ENCODE data around the gene OSBPL9.
"Not testable (repeated sequence)": the region's sequence is repeated elsewhere in the genome, so short reads cannot be mapped to it uniquely, and the experiment has no call there.

Gene OSBPL9

DNA sequence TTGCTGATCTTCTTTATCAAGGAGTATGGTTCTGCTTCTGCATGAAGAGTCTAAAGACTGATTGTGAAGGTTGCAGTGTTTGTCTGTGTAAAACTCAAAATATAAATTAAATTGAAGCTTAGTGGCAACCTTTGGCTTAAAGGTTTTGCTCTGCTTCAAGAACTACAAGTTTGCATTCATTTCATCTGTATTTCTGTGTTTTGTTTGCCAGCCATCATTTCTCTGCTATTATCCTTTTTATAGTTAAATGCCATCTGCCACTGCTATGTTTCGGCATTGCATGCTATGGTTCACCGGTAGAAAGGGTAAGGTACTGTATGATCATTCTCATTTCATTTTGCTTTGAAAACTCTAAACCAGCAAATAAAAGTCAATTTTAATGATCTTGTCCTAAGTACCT, 52.9 kb downstream of the OSBPL9 start:
- DNase-seq = no peak

DNA sequence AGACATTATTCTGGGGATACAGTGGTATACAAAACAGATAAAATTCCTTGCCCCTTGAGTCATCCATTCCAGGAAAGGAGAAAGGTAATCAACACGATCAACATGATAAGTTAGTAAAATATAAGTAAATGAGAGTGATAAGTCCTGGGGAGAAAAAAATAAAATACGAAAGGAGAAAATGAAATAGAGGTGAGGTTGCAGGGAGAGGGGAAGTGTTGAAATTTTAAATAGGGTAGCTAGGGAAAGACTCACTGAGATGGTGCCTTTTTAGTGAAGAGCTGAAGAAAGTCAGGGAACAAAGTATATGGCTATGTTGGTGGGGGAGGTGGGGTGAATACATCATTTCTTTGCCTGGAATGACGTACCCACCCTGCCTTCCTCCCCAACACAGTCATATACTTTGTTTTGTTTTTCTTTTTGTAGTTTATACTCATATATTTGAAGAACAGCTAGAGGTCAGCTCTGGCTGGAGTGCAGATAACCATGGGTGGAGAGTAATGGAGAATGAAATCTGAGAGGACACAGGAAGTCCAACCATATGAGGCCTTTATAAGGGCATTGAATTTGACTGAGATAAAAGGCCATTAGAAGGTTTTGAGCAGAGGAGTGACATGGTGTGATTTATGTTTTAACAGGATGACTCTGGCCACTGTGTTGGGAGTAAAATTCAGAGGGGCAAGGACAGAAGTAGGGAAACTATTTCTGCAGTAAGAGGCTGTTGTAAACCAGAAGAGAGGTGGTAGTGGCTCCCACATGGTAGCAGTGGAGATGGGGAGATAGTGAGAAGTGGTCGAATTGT, 54.8 kb downstream of the OSBPL9 start:
- no peak for DNase-seq

DNA sequence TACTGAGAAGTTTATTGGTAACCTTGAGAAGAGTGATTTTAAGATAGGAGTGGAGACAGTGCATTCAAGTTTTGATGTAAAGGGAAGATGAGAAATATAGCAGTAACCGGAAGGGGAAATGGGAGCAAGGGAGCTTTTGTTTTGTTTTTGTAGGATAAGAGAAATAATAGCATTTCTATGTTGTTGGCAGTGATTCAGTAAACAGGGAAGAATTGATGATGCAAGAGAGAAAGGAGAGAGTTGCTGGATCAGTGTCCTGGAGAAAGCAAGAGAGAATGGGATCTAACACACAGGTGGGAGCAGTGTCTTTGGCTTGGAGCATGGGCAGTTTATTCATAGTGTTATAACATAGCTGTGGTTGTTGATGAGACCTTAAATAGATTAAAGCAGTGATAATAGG, 56.4 kb downstream of the OSBPL9 start:
- no peak for DNase-seq

GRCh38 chr1:51675177-51675780, 58.4 kb downstream of the OSBPL9 start:
- DNase-seq = no peak

GRCh38 chr1:51679435-51679834, 62.5 kb downstream of the OSBPL9 start:
- no peak for DNase-seq

DNA sequence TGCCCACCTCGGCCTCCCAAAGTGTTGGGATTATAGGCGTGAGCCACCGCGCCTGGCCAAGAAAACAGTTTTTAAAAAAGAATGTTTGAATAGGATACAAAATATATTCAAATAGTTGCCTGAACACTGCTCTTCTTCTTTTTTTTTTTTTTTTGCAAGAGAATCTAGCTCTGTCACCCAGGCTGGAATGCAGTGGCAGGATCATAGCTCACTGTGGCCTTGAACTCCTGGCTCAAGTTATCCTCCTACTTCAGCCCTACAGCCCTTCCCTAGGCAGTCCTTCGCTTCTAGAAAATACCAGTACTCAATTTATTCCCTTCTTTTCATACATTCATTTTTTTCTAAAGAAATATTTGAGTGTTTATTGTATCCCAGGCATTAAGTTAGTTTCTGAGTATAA, 67.9 kb downstream of the OSBPL9 start:
- no peak for DNase-seq

GRCh38 chr1:51686450-51686849, 69.6 kb downstream of the OSBPL9 start:
- DNase-seq = no peak

- no peak for DNase-seq
These were observed 72.2 kb downstream of the OSBPL9 start for GRCh38 chr1:51689075-51689440.

DNA sequence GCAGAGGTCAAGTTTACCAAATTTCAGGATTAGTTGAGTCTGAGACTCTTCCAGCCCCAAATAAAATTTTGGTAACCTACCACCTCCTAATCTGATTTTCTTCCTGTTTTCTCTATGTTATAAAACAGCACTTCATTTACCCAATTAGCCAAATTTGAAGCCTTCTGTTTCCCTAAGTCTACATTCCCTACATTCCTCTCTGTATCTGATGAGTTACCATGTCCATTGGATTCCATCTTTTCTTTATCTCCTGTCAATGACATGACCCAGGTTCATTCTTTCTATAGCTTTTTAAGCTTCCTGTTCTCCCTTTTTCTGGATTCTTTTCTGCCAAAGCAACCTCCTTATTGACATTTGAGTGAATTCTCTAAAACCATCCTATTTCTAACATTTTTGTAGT, 72.8 kb downstream of the OSBPL9 start:
- DNase-seq = no peak

DNA sequence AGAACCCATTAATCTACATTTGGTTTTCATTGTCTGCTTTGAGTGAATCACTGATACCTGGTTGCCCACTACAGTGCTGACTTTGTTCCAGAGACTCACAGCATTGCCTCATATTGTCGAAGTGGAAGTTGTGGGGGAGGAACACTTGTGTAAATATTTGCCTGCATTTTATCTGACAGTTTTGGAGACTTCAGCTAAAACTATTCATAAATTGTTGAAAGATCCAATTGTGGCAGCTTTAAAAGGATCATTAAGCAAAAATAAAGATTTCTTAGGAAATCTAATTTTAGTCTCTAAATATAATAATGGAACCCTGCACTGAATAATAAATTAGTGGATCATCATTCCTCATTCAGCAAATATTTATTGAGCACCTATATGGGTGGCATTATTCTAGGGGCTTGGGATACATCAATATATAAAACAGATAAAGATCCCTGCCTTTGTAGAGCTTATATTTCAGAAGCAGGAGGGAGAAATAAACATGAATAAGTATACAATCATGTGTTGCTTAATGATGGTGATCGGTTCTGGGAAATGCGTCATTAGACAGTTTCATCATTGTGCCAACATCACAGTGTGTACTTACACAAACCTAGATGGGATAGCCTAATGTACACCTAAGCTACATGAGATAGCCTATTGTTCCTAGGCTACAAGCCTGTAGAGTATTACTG, 73.5 kb downstream of the OSBPL9 start:
- no peak for DNase-seq

DNA sequence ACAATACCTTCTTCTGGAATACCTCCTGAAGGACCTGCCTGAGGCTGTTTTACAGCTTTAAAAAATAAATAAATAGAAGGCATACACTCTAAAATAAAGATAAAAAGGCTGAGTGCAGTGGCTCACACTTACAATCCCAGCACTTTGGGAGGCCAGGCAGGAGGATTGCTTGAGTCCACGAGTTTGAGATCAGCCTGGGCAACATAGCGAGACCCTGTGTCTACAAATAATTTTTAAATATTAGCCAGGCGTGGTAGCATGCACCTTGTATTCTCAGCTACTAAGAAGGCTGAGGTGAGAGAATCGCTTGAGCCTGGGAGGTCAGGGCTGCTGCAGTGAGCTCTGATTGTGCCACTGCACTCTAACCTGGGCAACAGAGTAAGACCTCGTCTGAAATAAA, 75.0 kb downstream of the OSBPL9 start:
- DNase-seq = no peak

DNA sequence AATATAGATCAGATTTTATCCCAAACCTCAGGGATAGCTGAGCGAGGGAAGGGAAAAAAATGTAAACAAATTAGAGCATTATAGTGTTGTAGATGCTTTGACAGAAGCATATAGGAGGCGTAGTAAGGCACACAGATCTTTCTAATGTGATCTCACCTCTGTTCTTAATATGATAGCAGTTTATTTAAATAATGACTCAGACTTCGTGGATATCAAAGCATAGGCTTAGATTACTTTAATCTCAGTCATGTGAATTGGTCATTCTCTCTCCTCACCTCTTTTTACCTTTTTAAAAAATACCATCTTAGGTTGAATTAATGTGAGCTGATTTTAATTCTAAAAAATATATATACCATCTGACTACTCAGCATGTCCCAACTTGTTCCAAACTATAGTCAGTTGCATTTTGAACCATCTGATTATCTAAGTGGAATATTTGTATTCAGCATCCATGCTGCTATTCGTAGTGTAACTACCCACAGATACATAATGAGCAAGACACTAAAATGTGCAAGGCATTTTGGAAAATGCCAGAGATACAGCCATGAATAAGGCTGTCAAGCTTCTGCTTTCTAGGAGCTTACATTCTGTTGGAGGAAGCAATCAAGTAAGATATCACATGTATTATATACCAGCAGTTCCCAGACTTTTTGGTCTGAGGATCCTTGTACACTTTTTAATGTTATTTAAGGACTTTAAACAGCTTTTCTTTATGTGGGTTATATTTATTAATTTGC, 76.7 kb downstream of the OSBPL9 start:
- DNase-seq = no peak

- DNase-seq = no peak
These were observed 80.3 kb downstream of the OSBPL9 start for GRCh38 chr1:51697166-51697565.

GRCh38 chr1:51699391-51699790, 82.5 kb downstream of the OSBPL9 start:
- DNase-seq = no peak

- DNase-seq = not testable (repeated sequence)
These were observed 84.9 kb downstream of the OSBPL9 start for GRCh38 chr1:51701782-51702181.

- not testable (repeated sequence) for DNase-seq
These were observed 85.3 kb downstream of the OSBPL9 start for GRCh38 chr1:51702220-51702619.

DNA sequence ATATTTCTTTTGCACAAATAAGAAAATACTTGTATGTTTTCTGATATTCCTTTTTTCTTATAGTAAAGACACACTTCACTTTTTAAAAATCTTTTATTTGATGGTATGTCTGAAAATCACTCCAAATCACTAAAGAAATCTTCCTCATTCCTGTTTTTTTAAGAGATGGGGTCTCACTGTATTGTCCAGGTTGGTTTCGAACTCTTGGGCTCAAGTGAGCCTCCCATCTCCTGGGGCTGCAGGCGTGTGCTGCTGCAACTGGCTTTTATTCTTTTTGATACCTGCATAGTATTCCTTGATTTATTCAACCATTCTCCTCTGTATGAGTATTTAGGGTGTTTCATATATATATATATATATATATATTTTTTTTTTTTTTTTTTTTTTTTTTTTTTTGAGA, 88.1 kb downstream of the OSBPL9 start:
- no peak for DNase-seq

DNA sequence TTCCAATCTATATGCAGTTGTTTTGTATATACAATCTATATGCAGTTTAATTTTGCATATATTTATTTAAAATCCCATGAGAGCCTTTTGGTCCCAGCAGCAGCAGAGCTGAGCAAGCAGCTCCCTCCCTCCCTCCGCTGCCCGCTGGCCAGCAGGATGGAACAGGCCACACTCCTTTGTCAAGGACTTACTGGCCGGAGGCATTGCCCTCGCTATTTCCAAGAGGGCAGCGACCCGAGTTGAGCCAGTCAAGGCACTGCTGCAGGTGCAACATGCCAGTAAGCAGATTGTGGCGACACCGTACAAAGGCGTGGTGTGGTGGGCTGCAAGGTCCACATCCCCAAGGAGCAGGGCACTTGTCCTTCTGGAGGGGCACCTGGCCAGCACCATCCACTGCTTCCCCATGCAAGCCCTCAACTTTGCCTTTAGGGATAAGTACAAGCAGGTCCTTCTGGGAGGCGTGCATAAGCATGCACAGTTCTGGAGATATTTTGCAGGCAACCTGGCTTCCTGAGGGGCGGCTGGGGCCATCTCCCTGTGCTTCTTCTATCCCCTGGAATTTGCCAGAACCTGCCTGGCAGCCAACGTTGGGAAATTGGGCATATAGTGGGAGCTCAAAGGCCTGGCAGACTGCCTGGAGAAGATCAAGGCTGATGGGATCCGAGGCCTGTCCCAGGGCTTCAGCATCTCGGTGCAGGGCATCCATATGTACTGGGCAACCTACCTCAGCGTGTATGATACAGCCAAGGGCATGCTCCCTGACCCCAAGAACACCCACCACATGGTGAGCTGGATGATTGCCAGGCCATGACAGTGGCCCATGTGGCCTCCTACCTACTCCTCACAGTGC, 92.2 kb downstream of the OSBPL9 start:
- DNase-seq = no peak

DNA sequence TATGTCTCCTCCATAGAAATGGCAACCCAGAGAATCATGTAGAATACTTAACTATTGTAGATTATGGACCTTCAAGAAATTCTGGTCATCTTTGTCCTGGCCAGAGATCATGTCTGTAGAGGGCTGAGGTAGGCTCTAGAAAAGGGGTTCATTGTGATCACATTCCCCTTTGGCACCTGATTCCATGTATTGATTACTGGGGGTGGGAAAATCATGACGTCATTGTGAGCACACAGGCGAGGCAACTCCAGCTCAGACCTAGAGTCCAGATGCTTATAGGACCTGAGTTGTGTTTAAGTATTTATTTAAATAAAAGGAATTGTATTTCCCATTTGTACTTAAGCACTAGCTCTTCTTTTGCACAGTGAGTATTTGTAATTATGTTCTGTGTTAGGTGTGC, 93.1 kb downstream of the OSBPL9 start:
- DNase-seq = no peak

- no peak for DNase-seq
These were observed 95.7 kb downstream of the OSBPL9 start for GRCh38 chr1:51712590-51712989.

DNA sequence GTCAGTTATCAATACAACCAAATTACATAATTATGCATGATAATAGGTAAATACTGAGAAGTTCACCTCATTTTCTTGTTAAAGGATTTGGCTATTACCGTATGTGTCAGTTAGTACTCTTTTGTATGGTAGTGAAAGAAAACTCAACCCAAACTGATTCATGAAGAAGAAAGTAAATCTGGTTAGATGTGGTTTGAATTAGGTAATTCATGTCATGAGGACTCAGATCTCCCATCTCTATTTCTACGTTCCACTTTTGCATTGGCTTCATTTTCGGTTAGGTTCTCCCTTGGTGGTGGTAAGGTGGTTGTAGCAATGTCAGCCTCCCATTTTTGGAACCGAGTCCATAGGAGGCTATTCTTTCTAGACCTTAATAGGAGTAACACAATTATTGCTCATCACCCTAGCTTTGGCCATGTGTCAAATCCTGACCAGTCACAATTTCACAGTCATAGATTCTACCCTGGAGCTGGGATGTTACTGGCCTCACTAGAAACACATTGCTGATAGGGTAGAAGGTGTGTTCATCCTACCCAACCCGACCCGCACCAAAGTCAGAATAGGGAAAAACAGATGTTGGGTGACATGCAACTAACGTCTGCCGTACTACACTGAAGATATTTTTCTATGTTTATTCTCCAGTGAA, 97.6 kb downstream of the OSBPL9 start:
- DNase-seq = no peak

GRCh38 chr1:51715369-51715768, 98.5 kb downstream of the OSBPL9 start:
- no peak for DNase-seq

All from Kasumi-1 (cell line).